22Rv1 (cell line): ENCODE data around the gene DKKL1.

Experiments used
- CTCF ChIP-seq: fragments of 450-650 bp; IDR thresholded peaks from 2 replicates; pipeline ENCODE4 v1.5.1; 2017; ENCODE audit warnings: mild to moderate bottlenecking
- ZFX ChIP-seq: fragments of 450-650 bp; IDR thresholded peaks from 2 replicates; pipeline ENCODE4 v1.6.1; 2017; ENCODE audit warnings: antibody characterized with exemption, borderline replicate concordance

DNA sequence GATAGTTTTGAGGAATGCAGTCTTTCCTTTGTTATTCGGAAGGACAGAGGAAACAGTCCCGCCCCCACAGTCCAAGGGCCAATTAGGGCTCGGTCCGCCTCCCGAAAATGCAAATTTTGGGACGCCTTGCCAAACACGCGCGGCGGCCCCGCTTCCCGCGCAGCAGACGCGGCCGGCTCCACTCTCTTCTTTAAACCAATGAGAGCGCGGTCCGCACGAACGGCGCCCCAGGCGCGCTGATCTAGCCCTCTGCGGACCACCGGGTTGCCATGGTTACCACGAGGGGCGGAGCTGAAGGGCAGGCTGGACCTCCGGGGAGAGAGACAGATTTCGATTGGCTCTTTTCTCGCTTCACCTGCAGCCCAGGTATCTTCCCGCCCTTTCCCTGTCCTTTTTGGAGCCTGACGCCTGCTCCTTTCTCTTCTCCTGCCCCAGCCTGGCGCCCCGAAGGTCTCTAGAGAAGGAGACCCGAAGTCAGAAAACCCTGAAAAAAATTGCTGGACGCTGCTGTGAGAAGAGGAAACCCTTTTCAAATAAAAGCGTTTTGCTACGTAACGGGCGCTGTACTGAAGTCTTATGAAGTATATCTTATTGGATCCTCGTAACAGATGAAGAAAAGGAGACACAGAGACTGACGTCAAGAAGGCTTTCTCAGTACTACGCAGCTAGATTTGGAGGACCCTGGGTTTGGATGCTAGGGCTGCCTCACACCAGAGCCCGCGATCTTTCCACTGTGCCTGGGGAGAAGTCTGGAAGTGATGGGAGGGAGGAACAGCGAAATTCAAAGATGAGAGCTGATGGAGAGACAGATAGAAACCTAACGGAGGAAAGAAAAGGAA is 57.6 kb downstream of the DKKL1 start:
- TF ChIP-seq CTCF (no peak), ZFX (no peak)
